Gastroesophageal sphincter (tissue), 4 donors: ENCODE data around the gene PITX1. TPM values are rescaled to one million over a fixed set of nuclear protein-coding genes. Genes with fewer than 3 reads are reported as not detected.

Experiments
- ATAC-seq: fragments of 150-250 bp; one replicate; pipeline ENCODE4 v1.9.1; 2016; ENCODE audit warnings: mild to moderate bottlenecking, moderate library complexity
- H3K27ac ChIP-seq, 4 donors: fragments of 200-600 bp; sonication (generic) in 3 of 4; 1 replicate in 3 of 4; 2 replicates in 1 of 4; pipeline ENCODE4 v1.5.1; 2016 to 2019
- H3K27me3 ChIP-seq: fragments of 200-600 bp; sonication (generic); one replicate; pipeline ENCODE4 v1.5.1; 2019
- H3K36me3 ChIP-seq, 2 donors: fragments of 200-600 bp; sonication (generic); one replicate each; pipeline ENCODE4 v1.5.1; 2019; ENCODE audit warnings: control low read depth in 1 of 2
- H3K4me1 ChIP-seq, 3 donors: fragments of 200-600 bp; sonication (generic); 1 replicate in 2 of 3; 2 replicates in 1 of 3; pipeline ENCODE4 v1.5.1; 2016 to 2019; ENCODE audit warnings: control low read depth in 2 of 3
- H3K4me3 ChIP-seq, 2 donors: fragments of 200-600 bp; sonication (generic); one replicate each; pipeline ENCODE4 v1.5.1; 2019; ENCODE audit warnings: mild to moderate bottlenecking in 1 of 2, moderate library complexity in 1 of 2
- H3K9me3 ChIP-seq, 3 donors: fragments of 200-600 bp; sonication (generic); one replicate each; pipeline ENCODE4 v1.5.1; 2017 to 2019; ENCODE audit warnings: control low read depth in 2 of 3
- CTCF ChIP-seq, 4 experiments: fragments of 200-600 bp in 2 of 4; fragments of 450-650 bp in 2 of 4; sonication (generic) in 1 of 4; IDR thresholded peaks; one replicate each; pipeline ENCODE4 v1.5.1; 2017 to 2019; ENCODE audit warnings: antibody characterized with exemption in 4 of 4, mild to moderate bottlenecking in 2 of 4, moderate library complexity in 2 of 4
- EP300 ChIP-seq: sonication (generic); formaldehyde crosslinking; IDR thresholded peaks from one replicate; pipeline ENCODE4 v1.6.1; 2017; ENCODE audit warnings: antibody characterized with exemption, mild to moderate bottlenecking
- POLR2A ChIP-seq, 2 donors: fragments of 450-650 bp; IDR thresholded peaks; one replicate each; pipeline ENCODE4 v1.6.1; 2017; ENCODE audit warnings: antibody characterized with exemption in 2 of 2, mild to moderate bottlenecking in 2 of 2, moderate library complexity in 1 of 2
- POLR2AphosphoS5 ChIP-seq: sonication (generic); formaldehyde crosslinking; IDR thresholded peaks from one replicate; pipeline ENCODE4 v1.6.1; 2017; ENCODE audit warnings: antibody characterized with exemption
- WGBS, 2 donors: methylation state at CpG; one replicate each; pipeline ENCODE4 v1.1.5; 2018; ENCODE audit warnings: low coverage in 1 of 2; 5-methylcytosine and 5-hydroxymethylcytosine counted together
- total RNA-seq, 4 donors: library from RNA; depleted of rRNA; stranded (reverse); fragments of >200 nt; gene quantifications; one replicate each; pipeline ENCODE4 v1.1.0, GENCODE V29; 2016

Gene PITX1
- total RNA-seq, 4 donors from 2014 or later = 17.0 to 182 (median 79.6) TPM

- no peak for ATAC-seq
- TF ChIP-seq EP300 (no peak), CTCF (IDR thresholded peaks at IDR 0.05) (no peak), POLR2A (IDR thresholded peaks at IDR 0.05) (no peak), POLR2AphosphoS5 (no peak)
- no peak overlapping the region for H3K4me3 ChIP-seq
- no peaks in the 10 kb centered on the region for H3K36me3 ChIP-seq
- H3K9me3 ChIP-seq = no peaks in the 10 kb centered on the region
- H3K27ac ChIP-seq = no peak overlapping the region
- H3K27me3 ChIP-seq = no peaks in the 10 kb centered on the region
- WGBS, 2 donors = 75 to 84% methylated on average over 5 to 13 of the region's 19 CpGs
- H3K4me1 ChIP-seq = no peaks in the 10 kb centered on the region
Measured at GRCh38 chr5:135069895-135070657, 36.0 kb upstream of the PITX1 start.

- no peaks in the 10 kb centered on the region for H3K27me3 ChIP-seq
- WGBS, 2 donors = 82% methylated on average over 4 of the region's 15 CpGs; no CpG with 5 or more reads in 1 of the 2 donors
- no peak for ATAC-seq
- no peaks in the 10 kb centered on the region for H3K36me3 ChIP-seq
- no peak overlapping the region for H3K4me3 ChIP-seq
- H3K27ac ChIP-seq = no peak overlapping the region
- no peaks in the 10 kb centered on the region for H3K9me3 ChIP-seq
- no peaks in the 10 kb centered on the region for H3K4me1 ChIP-seq
- TF ChIP-seq POLR2AphosphoS5 (no peak), POLR2A (IDR thresholded peaks at IDR 0.05) (no peak), EP300 (no peak), CTCF (IDR thresholded peaks at IDR 0.05) (no peak)
Measured at GRCh38 chr5:135069016-135069770, 35.2 kb upstream of the PITX1 start.

GRCh38 chr5:135067587-135067986 is 33.6 kb upstream of the PITX1 start:
- TF ChIP-seq CTCF (IDR thresholded peaks at IDR 0.05) = no peak
- TF ChIP-seq EP300 = no peak
- no peak for TF ChIP-seq POLR2A (IDR thresholded peaks at IDR 0.05)
- Histone ChIP-seq H3K9me3 (no peaks in the 10 kb centered on the region), H3K4me3 (no peak overlapping the region), H3K27me3 (no peaks in the 10 kb centered on the region), H3K27ac (no peak overlapping the region), H3K36me3 (no peaks in the 10 kb centered on the region), H3K4me1 (no peaks in the 10 kb centered on the region)
- ATAC-seq = no peak
- 71% methylated on average over 1 of the region's 9 CpGs; no CpG with 5 or more reads in 1 of the 2 donors for WGBS, 2 donors

GRCh38 chr5:135066781-135067180 is 32.8 kb upstream of the PITX1 start:
- Histone ChIP-seq H3K9me3 (no peaks in the 10 kb centered on the region), H3K4me3 (no peak overlapping the region), H3K27ac (no peak overlapping the region), H3K27me3 (no peaks in the 10 kb centered on the region), H3K4me1 (no peaks in the 10 kb centered on the region), H3K36me3 (no peaks in the 10 kb centered on the region)
- WGBS, 2 donors = 40 to 69% methylated on average over 1 to 2 of the region's 5 CpGs
- TF ChIP-seq POLR2A (IDR thresholded peaks at IDR 0.05) (no peak), EP300 (no peak), POLR2AphosphoS5 (no peak), CTCF (IDR thresholded peaks at IDR 0.05) (no peak)
- no peak for ATAC-seq
